AG04449 (cell line): ENCODE measurements around the gene KIF18B.

ENCODE experiments used
- CTCF ChIA-PET: fragments of 350-600 bp; formaldehyde crosslinking; extraction: SDS; loops from one replicate; lab custom pipeline; 2021; ENCODE audit warnings: antibody characterized with exemption; lab: Yijun Ruan, JAX
- POLR2A ChIA-PET: fragments of 400-600, 350-600 bp; formaldehyde crosslinking; extraction: SDS; loops from one replicate; lab custom pipeline; 2020; ENCODE audit warnings: antibody characterized with exemption, inconsistent platforms; lab: Yijun Ruan, JAX
- DNase-seq: peaks from one replicate; pipeline ENCODE4 v3.0.0-alpha.2; 2010; ENCODE audit warnings: low read depth, low spot score
- H3K4me3 ChIP-seq: 2 replicates; pipeline ENCODE4 v1.5.1; 2011; ENCODE audit warnings: low read depth, mild to moderate bottlenecking, control low read depth, low read length
- CTCF ChIP-seq: IDR thresholded peaks from one replicate; pipeline ENCODE4 v1.5.1; 2011; ENCODE audit warnings: mild to moderate bottlenecking, moderate library complexity, low read length, control low read depth, inconsistent platforms; ENCODE audit not compliant: insufficient read depth; ENCODE audit errors: missing control alignments

The KIF18B gene

GRCh38 chr17:44933824-44934744 lies 13.5 kb downstream of the KIF18B start:
- ChIA-PET POLR2A (no interaction called here), CTCF (interaction anchor here (6.3 to 7.2 kb wide), 2 partner anchors 13 to 86 kb away, joined by 49 to 54 read pairs; no protein-coding TSS in a partner anchor)
- TF ChIP-seq CTCF = no peak
- no peak overlapping the region for H3K4me3 ChIP-seq
- DNase-seq = no peak

- no peak for DNase-seq
- ChIA-PET POLR2A (no interaction called here), CTCF (interaction anchor here (1.4 to 6.3 kb wide), 3 partner anchors 9 to 88 kb away, joined by 5 to 52 read pairs (median 49); no protein-coding TSS in a partner anchor)
- no peak overlapping the region for H3K4me3 ChIP-seq
- TF ChIP-seq CTCF = no peak
Observed at GRCh38 chr17:44932787-44933097, 14.8 kb downstream of the KIF18B start.

- ChIA-PET POLR2A (no interaction called here), CTCF (interaction anchor here (1.3 to 6.3 kb wide), 4 partner anchors 10 to 203 kb away, joined by 4 to 52 read pairs (median 27); partner anchors contain the start of gene ACBD4)
- no peak for TF ChIP-seq CTCF
- H3K4me3 ChIP-seq = no peak overlapping the region
- DNase-seq = no peak
Observed at GRCh38 chr17:44932096-44932786, 15.3 kb downstream of the KIF18B start.

DNA sequence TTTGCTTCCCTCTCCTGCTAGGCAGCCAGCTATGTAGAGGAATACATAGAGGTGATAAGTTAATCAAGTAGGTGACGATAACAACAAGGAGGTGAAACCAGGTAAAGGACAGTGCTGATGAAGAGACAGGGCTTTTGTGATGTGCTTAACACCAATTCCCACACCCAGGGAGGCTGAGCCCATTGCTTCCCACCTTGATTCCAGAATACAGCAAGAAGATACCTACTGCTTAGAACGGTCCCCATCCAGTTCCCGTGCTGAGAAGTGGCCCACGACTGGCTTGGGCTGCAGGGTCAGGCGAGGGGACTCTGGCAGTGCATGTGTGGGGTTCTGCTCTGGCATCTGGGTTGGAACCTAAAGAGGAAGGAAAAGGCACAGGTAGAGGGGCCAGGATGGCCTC lies 16.2 kb downstream of the KIF18B start:
- DNase-seq = no peak
- TF ChIP-seq CTCF = no peak
- H3K4me3 ChIP-seq = no peak overlapping the region
- ChIA-PET CTCF (interaction anchor here (1.0 to 6.3 kb wide), 6 partner anchors 9 to 204 kb away, joined by 3 to 52 read pairs (median 4); partner anchors contain the start of gene ACBD4), POLR2A (interaction anchor here (0.7 kb wide), 1 partner anchor 1041 kb away, joined by 3 read pairs; no protein-coding TSS in a partner anchor)

DNA sequence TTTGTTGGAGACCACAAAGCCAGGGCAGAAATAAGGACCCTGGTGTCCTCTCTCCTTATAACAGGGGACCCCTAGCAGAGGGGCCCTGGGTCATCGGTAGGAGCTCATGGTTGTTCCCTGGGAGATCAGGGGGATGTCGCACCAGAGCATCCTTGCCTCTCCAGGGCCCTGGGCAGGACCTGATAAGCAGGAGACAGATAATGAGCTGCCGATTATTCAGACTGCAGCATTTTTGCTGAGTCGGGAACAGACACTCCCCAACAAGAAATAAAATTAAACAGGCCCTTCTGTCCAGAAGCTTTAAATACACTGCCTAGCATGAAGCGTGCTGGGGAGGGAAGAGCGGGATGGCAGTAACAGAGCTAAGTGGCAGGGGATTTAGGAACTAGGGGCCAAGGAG lies 16.9 kb downstream of the KIF18B start:
- POLR2A ChIA-PET = interaction anchor here (0.7 kb wide), 1 partner anchor 1041 kb away, joined by 3 read pairs; no protein-coding TSS in a partner anchor
- no peak for TF ChIP-seq CTCF
- DNase-seq = no peak
- no peak overlapping the region for H3K4me3 ChIP-seq
- CTCF ChIA-PET = interaction anchor here (1.0 to 6.3 kb wide), 5 partner anchors 10 to 90 kb away, joined by 3 to 52 read pairs (median 3); no protein-coding TSS in a partner anchor
